Liver (tissue), 9 donors: ENCODE data around the gene LINGO3. TPM values are rescaled to one million over a fixed set of nuclear protein-coding genes. Genes with fewer than 3 reads are reported as not detected.

Experiments used
- DNase-seq: peaks from one replicate; pipeline ENCODE4 v3.0.0-alpha.2; 2017; ENCODE audit warnings: low spot score
- H3K27ac ChIP-seq, 2 donors: one replicate each; pipeline ENCODE4 v1.7.0; 2013; ENCODE audit warnings: inconsistent platforms in 2 of 2, low read length in 2 of 2, control low read depth in 1 of 2, low read depth in 1 of 2, mild to moderate bottlenecking in 1 of 2
- H3K27me3 ChIP-seq, 4 donors: one replicate each; pipeline versions ENCODE4 v1.6.1 to v1.7.0; 2013; ENCODE audit warnings: low read length in 3 of 4, inconsistent platforms in 1 of 4, mild to moderate bottlenecking in 1 of 4, moderate library complexity in 1 of 4; ENCODE audit not compliant: control insufficient read depth in 4 of 4, insufficient read depth in 4 of 4
- H3K36me3 ChIP-seq, 4 donors: one replicate each; pipeline versions ENCODE4 v1.6.1 to v1.7.0; 2013; ENCODE audit warnings: low read length in 3 of 4, mild to moderate bottlenecking in 3 of 4, low read depth in 1 of 4, moderate library complexity in 1 of 4; ENCODE audit not compliant: control insufficient read depth in 4 of 4, insufficient read depth in 3 of 4
- H3K4me1 ChIP-seq, 4 donors: one replicate each; pipeline versions ENCODE4 v1.6.1 to v1.7.0; 2013; ENCODE audit warnings: low read length in 3 of 4, mild to moderate bottlenecking in 3 of 4, moderate library complexity in 1 of 4; ENCODE audit not compliant: control insufficient read depth in 4 of 4, insufficient read depth in 4 of 4
- H3K4me3 ChIP-seq, 3 donors: one replicate each; pipeline versions ENCODE4 v1.6.1 to v1.7.0; 2013; ENCODE audit warnings: low read length in 3 of 3, control low read depth in 1 of 3, low read depth in 1 of 3, mild to moderate bottlenecking in 1 of 3
- H3K9ac ChIP-seq, 2 donors: one replicate each; pipeline ENCODE4 v1.7.0; 2013; ENCODE audit warnings: low read length in 2 of 2, mild to moderate bottlenecking in 2 of 2, moderate library complexity in 2 of 2, control low read depth in 1 of 2, low read depth in 1 of 2
- H3K9me3 ChIP-seq, 4 donors: one replicate each; pipeline versions ENCODE4 v1.6.1 to v1.7.0; 2013; ENCODE audit warnings: low read length in 3 of 4; ENCODE audit not compliant: control insufficient read depth in 4 of 4
- EGR1 ChIP-seq, 2 donors: IDR thresholded peaks; 2 replicates each; pipeline ENCODE4 v1.6.1; 2016 to 2018; ENCODE audit warnings: antibody characterized with exemption in 2 of 2, low read depth in 2 of 2
- FOXA1 ChIP-seq: IDR thresholded peaks from 2 replicates; pipeline ENCODE4 v1.6.1; 2016; ENCODE audit warnings: antibody characterized with exemption
- FOXA2 ChIP-seq: IDR thresholded peaks from 2 replicates; pipeline ENCODE4 v1.6.1; 2016; ENCODE audit warnings: antibody characterized with exemption
- GABPA ChIP-seq, 2 donors: IDR thresholded peaks in 1 of 2; conservative IDR thresholded peaks in 1 of 2; 2 replicates each; pipeline ENCODE4 v1.6.1; 2016; ENCODE audit warnings: antibody characterized with exemption in 2 of 2, mild to moderate bottlenecking in 1 of 2, moderate library complexity in 1 of 2
- HNF4A ChIP-seq, 2 donors: conservative IDR thresholded peaks; 2 replicates each; pipeline ENCODE4 v1.6.1; 2016; ENCODE audit warnings: antibody characterized with exemption in 2 of 2, mild to moderate bottlenecking in 2 of 2
- HNF4G ChIP-seq: IDR thresholded peaks from 2 replicates; pipeline ENCODE4 v1.6.1; 2016; ENCODE audit warnings: antibody characterized with exemption
- JUND ChIP-seq, 2 donors: IDR thresholded peaks; 2 replicates each; pipeline ENCODE4 v1.6.1; 2016; ENCODE audit warnings: antibody characterized with exemption in 2 of 2
- NR2F2 ChIP-seq: IDR thresholded peaks from 2 replicates; pipeline ENCODE4 v1.6.1; 2016; ENCODE audit warnings: antibody characterized with exemption
- RAD21 ChIP-seq, 2 donors: IDR thresholded peaks; 2 replicates each; pipeline ENCODE4 v1.6.1; 2016; ENCODE audit warnings: antibody characterized with exemption in 2 of 2, mild to moderate bottlenecking in 2 of 2
- RXRA ChIP-seq, 2 donors: IDR thresholded peaks; 2 replicates each; pipeline ENCODE4 v1.6.1; 2017 to 2018; ENCODE audit warnings: antibody characterized with exemption in 2 of 2, mild to moderate bottlenecking in 1 of 2
- SP1 ChIP-seq: IDR thresholded peaks from 2 replicates; pipeline ENCODE4 v1.6.1; 2018; ENCODE audit warnings: antibody characterized with exemption, mild to moderate bottlenecking
- TAF1 ChIP-seq: conservative IDR thresholded peaks from 2 replicates; pipeline ENCODE4 v1.6.1; 2016; ENCODE audit warnings: antibody characterized with exemption, mild to moderate bottlenecking
- YY1 ChIP-seq: IDR thresholded peaks from 2 replicates; pipeline ENCODE4 v1.6.1; 2016; ENCODE audit warnings: antibody characterized with exemption, mild to moderate bottlenecking
- WGBS: extraction: QIAGEN DNeasy Blood & Tissue Kit; methylation state at CpG from one replicate; pipeline ENCODE4 v1.1.7; 2013; 5-methylcytosine and 5-hydroxymethylcytosine counted together
- polyA plus RNA-seq, 2 donors: library from polyadenylated mRNA; stranded (reverse) in 1 of 2; unstranded in 1 of 2; fragments of 200-250 nt in 1 of 2; fragments of >200 nt in 1 of 2; fragmentation: Nextera tagmentation in 1 of 2; extraction: Ambion mirVana in 1 of 2; gene quantifications; one replicate each; pipeline versions ENCODE4 v1.2.1 to v1.2.3, GENCODE V29; 2013 to 2015
- total RNA-seq, 2 donors: library from RNA; depleted of rRNA; stranded (reverse); fragments of >200 nt; gene quantifications; one replicate each; pipeline ENCODE4 v1.2.3, GENCODE V29; 2014
- TF ChIP-seq, protein P1 (sequence below): IDR thresholded peaks from 2 replicates; pipeline ENCODE4 v1.6.1; 2016; ENCODE audit warnings: antibody characterized with exemption
- TF ChIP-seq, protein P2 (sequence below): fragments of 150-350 bp; IDR thresholded peaks from 2 replicates; pipeline ENCODE4 v1.5.1; 2017; ENCODE audit warnings: improper control_type of control experiment, low read depth, low read length; ENCODE audit not compliant: missing input control
- TF ChIP-seq, protein P3 (sequence below): IDR thresholded peaks from 2 replicates; pipeline ENCODE4 v1.6.1; 2016; ENCODE audit warnings: antibody characterized with exemption
- TF ChIP-seq, protein P4 (sequence below): IDR thresholded peaks from 2 replicates; pipeline ENCODE4 v1.6.1; 2016; ENCODE audit warnings: antibody characterized with exemption
- TF ChIP-seq, protein P5 (sequence below): IDR thresholded peaks from 2 replicates; pipeline ENCODE4 v1.6.1; 2016; ENCODE audit warnings: antibody characterized with exemption, mild to moderate bottlenecking
- donor health status: healthy.
- donor health status: healthy.
- donor health status: healthy.
- donor health status: healthy.
- donor health status: healthy.

LINGO3 gene
- total and polyA plus RNA-seq, 4 donors: 0.02 to 0.08 (median 0.07) TPM

DNA sequence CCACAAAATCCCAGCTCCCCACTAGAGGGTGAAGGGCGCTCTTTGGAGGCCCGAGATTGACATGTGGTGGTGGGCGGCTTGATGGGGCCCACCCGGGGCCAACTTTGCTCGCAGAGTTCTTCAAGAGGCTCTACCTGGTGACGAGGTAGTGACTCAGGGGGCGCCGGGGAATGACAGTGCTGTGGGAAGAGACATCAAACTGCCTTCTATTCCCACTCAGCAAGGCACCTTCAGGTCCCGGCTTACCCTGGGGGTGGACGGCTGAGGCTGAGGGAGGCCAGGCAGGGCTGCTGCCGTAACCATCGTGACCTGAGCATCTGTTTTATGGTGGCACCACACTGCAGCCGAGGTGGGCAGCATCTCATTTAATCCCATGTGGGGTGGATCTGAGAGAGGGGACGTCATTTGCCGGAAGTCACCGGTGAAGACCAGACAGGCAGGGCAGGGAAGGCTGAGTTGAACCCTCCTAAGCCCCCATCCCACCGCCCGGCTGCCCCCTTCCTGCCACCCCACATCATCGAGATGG, 1.6 kb downstream of the LINGO3 start (continued):
- TF ChIP-seq, protein P1, sequence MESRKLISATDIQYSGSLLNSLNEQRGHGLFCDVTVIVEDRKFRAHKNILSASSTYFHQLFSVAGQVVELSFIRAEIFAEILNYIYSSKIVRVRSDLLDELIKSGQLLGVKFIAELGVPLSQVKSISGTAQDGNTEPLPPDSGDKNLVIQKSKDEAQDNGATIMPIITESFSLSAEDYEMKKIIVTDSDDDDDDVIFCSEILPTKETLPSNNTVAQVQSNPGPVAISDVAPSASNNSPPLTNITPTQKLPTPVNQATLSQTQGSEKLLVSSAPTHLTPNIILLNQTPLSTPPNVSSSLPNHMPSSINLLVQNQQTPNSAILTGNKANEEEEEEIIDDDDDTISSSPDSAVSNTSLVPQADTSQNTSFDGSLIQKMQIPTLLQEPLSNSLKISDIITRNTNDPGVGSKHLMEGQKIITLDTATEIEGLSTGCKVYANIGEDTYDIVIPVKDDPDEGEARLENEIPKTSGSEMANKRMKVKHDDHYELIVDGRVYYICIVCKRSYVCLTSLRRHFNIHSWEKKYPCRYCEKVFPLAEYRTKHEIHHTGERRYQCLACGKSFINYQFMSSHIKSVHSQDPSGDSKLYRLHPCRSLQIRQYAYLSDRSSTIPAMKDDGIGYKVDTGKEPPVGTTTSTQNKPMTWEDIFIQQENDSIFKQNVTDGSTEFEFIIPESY: no peak

DNA sequence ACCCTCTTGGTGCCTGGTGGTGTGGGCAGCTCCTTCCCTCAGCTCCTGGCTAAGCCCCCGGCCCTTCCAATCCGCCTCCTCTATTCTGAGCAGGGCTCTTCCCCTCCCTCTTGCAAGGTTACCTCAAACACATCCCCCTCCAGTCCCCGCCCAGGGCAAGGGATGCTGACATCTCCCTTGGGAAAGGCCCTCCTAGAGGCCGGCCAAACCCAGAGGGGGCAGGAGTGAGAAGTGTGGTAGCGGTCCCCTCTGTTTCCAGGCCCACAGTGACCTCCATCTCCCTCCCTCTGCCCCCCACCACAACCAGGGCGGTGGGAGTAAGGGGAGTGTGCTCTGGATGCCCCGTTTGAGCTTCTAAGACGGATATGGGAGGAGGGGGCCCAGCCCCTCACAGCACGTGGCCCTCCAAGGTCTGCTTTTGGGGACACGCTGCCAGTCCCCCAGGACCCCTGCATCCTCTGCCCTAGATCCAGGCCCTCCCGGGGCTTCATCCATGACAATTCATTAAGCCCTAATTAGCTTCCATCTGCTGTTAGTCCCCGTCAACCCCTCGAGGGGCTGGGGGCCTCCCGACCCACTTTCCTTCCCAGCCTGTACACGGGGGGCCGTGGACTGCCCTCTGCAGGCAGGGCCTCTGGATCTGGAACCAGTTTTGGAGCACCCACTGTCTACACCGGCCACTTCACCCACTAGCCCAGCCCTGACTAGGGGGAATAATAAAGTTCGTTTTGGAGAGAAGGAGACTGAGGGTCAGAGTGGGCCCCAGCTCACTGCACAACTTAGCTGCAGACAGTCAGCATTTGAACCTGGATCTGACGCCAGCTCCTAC, 2.3 kb downstream of the LINGO3 start:
- Histone ChIP-seq H3K27ac (no peak overlapping the region), H3K27me3 (peaks cover 0 to 3% (median 3%) of the 10 kb centered on the region in 4 donors), H3K9me3 (no peaks in the 10 kb centered on the region), H3K9ac (no peak overlapping the region), H3K4me1 (peaks cover 0 to 8% (median under 1%) of the 10 kb centered on the region in 4 donors), H3K4me3 (no peak overlapping the region), H3K36me3 (no peaks in the 10 kb centered on the region)
- TF ChIP-seq, protein P2, sequence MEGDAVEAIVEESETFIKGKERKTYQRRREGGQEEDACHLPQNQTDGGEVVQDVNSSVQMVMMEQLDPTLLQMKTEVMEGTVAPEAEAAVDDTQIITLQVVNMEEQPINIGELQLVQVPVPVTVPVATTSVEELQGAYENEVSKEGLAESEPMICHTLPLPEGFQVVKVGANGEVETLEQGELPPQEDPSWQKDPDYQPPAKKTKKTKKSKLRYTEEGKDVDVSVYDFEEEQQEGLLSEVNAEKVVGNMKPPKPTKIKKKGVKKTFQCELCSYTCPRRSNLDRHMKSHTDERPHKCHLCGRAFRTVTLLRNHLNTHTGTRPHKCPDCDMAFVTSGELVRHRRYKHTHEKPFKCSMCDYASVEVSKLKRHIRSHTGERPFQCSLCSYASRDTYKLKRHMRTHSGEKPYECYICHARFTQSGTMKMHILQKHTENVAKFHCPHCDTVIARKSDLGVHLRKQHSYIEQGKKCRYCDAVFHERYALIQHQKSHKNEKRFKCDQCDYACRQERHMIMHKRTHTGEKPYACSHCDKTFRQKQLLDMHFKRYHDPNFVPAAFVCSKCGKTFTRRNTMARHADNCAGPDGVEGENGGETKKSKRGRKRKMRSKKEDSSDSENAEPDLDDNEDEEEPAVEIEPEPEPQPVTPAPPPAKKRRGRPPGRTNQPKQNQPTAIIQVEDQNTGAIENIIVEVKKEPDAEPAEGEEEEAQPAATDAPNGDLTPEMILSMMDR: no peak
- TF ChIP-seq HNF4A (conservative IDR thresholded peaks at IDR 0.05) (no peak), GABPA (IDR thresholded peaks at IDR 0.05 in 1 of 2, conservative IDR thresholded peaks at IDR 0.05 in 1 of 2) (no peak), EGR1 (IDR thresholded peaks at IDR 0.05; ENCODE audit: low read depth in 2 of 2) (no peak), NR2F2 (no peak), TAF1 (no peak), SP1 (no peak), FOXA2 (no peak), YY1 (no peak), HNF4G (no peak), JUND (IDR thresholded peaks at IDR 0.05) (no peak), RAD21 (IDR thresholded peaks at IDR 0.05) (no peak), FOXA1 (no peak), RXRA (IDR thresholded peaks at IDR 0.05) (no peak)
- TF ChIP-seq, protein P3, sequence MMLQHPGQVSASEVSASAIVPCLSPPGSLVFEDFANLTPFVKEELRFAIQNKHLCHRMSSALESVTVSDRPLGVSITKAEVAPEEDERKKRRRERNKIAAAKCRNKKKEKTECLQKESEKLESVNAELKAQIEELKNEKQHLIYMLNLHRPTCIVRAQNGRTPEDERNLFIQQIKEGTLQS: no peak
- TF ChIP-seq, protein P4, sequence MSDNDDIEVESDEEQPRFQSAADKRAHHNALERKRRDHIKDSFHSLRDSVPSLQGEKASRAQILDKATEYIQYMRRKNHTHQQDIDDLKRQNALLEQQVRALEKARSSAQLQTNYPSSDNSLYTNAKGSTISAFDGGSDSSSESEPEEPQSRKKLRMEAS: no peak
- TF ChIP-seq, protein P5, sequence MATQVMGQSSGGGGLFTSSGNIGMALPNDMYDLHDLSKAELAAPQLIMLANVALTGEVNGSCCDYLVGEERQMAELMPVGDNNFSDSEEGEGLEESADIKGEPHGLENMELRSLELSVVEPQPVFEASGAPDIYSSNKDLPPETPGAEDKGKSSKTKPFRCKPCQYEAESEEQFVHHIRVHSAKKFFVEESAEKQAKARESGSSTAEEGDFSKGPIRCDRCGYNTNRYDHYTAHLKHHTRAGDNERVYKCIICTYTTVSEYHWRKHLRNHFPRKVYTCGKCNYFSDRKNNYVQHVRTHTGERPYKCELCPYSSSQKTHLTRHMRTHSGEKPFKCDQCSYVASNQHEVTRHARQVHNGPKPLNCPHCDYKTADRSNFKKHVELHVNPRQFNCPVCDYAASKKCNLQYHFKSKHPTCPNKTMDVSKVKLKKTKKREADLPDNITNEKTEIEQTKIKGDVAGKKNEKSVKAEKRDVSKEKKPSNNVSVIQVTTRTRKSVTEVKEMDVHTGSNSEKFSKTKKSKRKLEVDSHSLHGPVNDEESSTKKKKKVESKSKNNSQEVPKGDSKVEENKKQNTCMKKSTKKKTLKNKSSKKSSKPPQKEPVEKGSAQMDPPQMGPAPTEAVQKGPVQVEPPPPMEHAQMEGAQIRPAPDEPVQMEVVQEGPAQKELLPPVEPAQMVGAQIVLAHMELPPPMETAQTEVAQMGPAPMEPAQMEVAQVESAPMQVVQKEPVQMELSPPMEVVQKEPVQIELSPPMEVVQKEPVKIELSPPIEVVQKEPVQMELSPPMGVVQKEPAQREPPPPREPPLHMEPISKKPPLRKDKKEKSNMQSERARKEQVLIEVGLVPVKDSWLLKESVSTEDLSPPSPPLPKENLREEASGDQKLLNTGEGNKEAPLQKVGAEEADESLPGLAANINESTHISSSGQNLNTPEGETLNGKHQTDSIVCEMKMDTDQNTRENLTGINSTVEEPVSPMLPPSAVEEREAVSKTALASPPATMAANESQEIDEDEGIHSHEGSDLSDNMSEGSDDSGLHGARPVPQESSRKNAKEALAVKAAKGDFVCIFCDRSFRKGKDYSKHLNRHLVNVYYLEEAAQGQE: no peak
- TF ChIP-seq, protein P1: no peak
- 80% methylated on average over 19 of the region's 19 CpGs for WGBS
- DNase-seq: no peak
